ENCODE results near the gene CDH22.

DNA sequence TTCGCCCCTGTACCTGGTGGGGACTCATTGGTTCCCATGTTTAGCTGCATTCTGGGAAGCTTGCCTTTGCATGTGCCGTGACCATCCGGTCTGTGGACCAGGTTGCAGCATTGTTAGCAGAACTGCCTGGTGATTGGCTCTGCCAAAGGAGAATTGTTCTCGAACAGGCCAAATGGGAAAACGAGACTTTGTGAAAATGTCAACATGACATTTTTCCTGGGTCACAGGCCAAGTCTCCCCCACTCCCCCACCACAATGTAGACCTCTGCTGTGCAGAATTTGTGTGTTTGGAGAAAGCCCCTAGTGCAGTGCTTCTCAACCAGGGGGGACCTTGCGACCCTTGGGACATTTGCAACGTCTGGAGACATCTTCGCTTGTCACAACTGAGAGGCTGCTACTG, 23.2 kb downstream of the CDH22 start:
- TF ChIP-seq POLR2AphosphoS5 (IDR thresholded peaks at IDR 0.05; ENCODE audit: insufficient read depth in 1 of 2, low read depth in 1 of 2), result no peak
- TF ChIP-seq, protein P1, sequence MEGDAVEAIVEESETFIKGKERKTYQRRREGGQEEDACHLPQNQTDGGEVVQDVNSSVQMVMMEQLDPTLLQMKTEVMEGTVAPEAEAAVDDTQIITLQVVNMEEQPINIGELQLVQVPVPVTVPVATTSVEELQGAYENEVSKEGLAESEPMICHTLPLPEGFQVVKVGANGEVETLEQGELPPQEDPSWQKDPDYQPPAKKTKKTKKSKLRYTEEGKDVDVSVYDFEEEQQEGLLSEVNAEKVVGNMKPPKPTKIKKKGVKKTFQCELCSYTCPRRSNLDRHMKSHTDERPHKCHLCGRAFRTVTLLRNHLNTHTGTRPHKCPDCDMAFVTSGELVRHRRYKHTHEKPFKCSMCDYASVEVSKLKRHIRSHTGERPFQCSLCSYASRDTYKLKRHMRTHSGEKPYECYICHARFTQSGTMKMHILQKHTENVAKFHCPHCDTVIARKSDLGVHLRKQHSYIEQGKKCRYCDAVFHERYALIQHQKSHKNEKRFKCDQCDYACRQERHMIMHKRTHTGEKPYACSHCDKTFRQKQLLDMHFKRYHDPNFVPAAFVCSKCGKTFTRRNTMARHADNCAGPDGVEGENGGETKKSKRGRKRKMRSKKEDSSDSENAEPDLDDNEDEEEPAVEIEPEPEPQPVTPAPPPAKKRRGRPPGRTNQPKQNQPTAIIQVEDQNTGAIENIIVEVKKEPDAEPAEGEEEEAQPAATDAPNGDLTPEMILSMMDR (IDR thresholded peaks at IDR 0.05), result no peak
